Mesothelial cell of epicardium (in vitro differentiated cells): ENCODE measurements around the gene TMEM132D. TPM values are rescaled to one million over a fixed set of nuclear protein-coding genes. Genes with fewer than 3 reads are reported as not detected.

ENCODE experiments used
- DNase-seq, 2 experiments: peaks; one replicate each; pipeline ENCODE4 v3.0.0; 2021; ENCODE audit warnings: low spot score in 2 of 2; ENCODE audit not compliant: unreplicated experiment in 2 of 2
- H3K27ac Mint-ChIP-seq: 2 replicates; pipeline ENCODE4 v1.8.0; 2021; ENCODE audit warnings: mixed read lengths
- H3K27me3 Mint-ChIP-seq: 2 replicates; pipeline ENCODE4 v1.8.0; 2021; ENCODE audit warnings: low read depth, mixed read lengths
- H3K36me3 Mint-ChIP-seq: 2 replicates; pipeline ENCODE4 v1.8.0; 2021; ENCODE audit warnings: mixed read lengths
- H3K4me1 Mint-ChIP-seq: 2 replicates; pipeline ENCODE4 v1.8.0; 2021; ENCODE audit warnings: mixed read lengths
- H3K4me3 Mint-ChIP-seq: 2 replicates; pipeline ENCODE4 v1.8.0; 2021; ENCODE audit warnings: mild to moderate bottlenecking, moderate library complexity, mixed read lengths
- H3K9me3 Mint-ChIP-seq: 2 replicates; pipeline ENCODE4 v1.8.0; 2021; ENCODE audit warnings: mixed read lengths
- CTCF ChIP-seq: fragments of 200-600 bp; sonication (generic); IDR thresholded peaks from one replicate; pipeline ENCODE4 v1.5.0; 2021; ENCODE audit warnings: antibody characterized with exemption; ENCODE audit not compliant: unreplicated experiment
- total RNA-seq: library from RNA; stranded (reverse); gene quantifications from 3 replicates; pipeline ENCODE4 v1.2.1, GENCODE V29; 2021

Gene TMEM132D
- total RNA-seq, 1 donor from 2014 or later = 0.07 TPM

- no peak for TF ChIP-seq CTCF
- Mint-ChIP-seq H3K9me3 (peaks cover 3% of the 10 kb centered on the region), H3K4me1 (no peaks in the 10 kb centered on the region), H3K4me3 (no peak overlapping the region), H3K36me3 (no peaks in the 10 kb centered on the region), H3K27ac (no peak overlapping the region), H3K27me3 (no peaks in the 10 kb centered on the region)
- DNase-seq = no peak
Observed at GRCh38 chr12:129103231-129103630, 800.6 kb downstream of the TMEM132D start.

- Mint-ChIP-seq H3K4me3 (no peak overlapping the region), H3K9me3 (peaks cover 3% of the 10 kb centered on the region)
Observed at GRCh38 chr12:129102233-129102632, 801.6 kb downstream of the TMEM132D start.

GRCh38 chr12:129101816-129102215 lies 802.0 kb downstream of the TMEM132D start:
- no peak overlapping the region for H3K4me3 Mint-ChIP-seq
- TF ChIP-seq CTCF = no peak
- H3K27ac Mint-ChIP-seq = no peak overlapping the region
- H3K27me3 Mint-ChIP-seq = no peaks in the 10 kb centered on the region
- no peak for DNase-seq
- H3K36me3 Mint-ChIP-seq = no peaks in the 10 kb centered on the region
- H3K9me3 Mint-ChIP-seq = peaks cover 3% of the 10 kb centered on the region
- no peaks in the 10 kb centered on the region for H3K4me1 Mint-ChIP-seq

More at GRCh38 chr12:129102233-129102632, 801.6 kb downstream of the TMEM132D start:
- Mint-ChIP-seq H3K36me3 (no peaks in the 10 kb centered on the region), H3K4me1 (no peaks in the 10 kb centered on the region), H3K27ac (no peak overlapping the region), H3K27me3 (no peaks in the 10 kb centered on the region)
- DNase-seq = no peak
- TF ChIP-seq CTCF = no peak

GRCh38 chr12:129101404-129101803 lies 802.4 kb downstream of the TMEM132D start:
- Mint-ChIP-seq H3K4me3 (no peak overlapping the region), H3K27ac (no peak overlapping the region), H3K9me3 (peaks cover 1% of the 10 kb centered on the region), H3K4me1 (no peaks in the 10 kb centered on the region), H3K27me3 (no peaks in the 10 kb centered on the region), H3K36me3 (no peaks in the 10 kb centered on the region)
- no peak for DNase-seq
- no peak for TF ChIP-seq CTCF

GRCh38 chr12:129097451-129097850 lies 806.4 kb downstream of the TMEM132D start:
- Mint-ChIP-seq H3K27me3 (no peaks in the 10 kb centered on the region), H3K9me3 (peaks cover 4% of the 10 kb centered on the region), H3K27ac (no peak overlapping the region), H3K4me3 (no peak overlapping the region), H3K4me1 (no peaks in the 10 kb centered on the region), H3K36me3 (no peaks in the 10 kb centered on the region)
- no peak for TF ChIP-seq CTCF
- no peak for DNase-seq

- DNase-seq = no peak
- H3K36me3 Mint-ChIP-seq = no peaks in the 10 kb centered on the region
- no peaks in the 10 kb centered on the region for H3K4me1 Mint-ChIP-seq
- H3K9me3 Mint-ChIP-seq = peaks cover 4% of the 10 kb centered on the region
- H3K27me3 Mint-ChIP-seq = no peaks in the 10 kb centered on the region
- H3K4me3 Mint-ChIP-seq = no peak overlapping the region
- TF ChIP-seq CTCF = no peak
- no peak overlapping the region for H3K27ac Mint-ChIP-seq
Observed at GRCh38 chr12:129096968-129097367, 806.9 kb downstream of the TMEM132D start.
